GM12878 (cell line): ENCODE data around the gene SSX2IP. TPM values are rescaled to one million over a fixed set of nuclear protein-coding genes. Genes with fewer than 3 reads are reported as not detected.

Experiments used
- ATAC-seq: fragments of 200-7000 bp; cut with Tn5 transposase; 3 replicates; pipeline ENCODE4 v1.9.1; 2020; ENCODE audit warnings: mild to moderate bottlenecking, moderate library complexity
- BruUV-seq: library from RNA; stranded (reverse); fragments of 400-500 nt; replicated peaks from 2 replicates; lab custom pipeline; 2021; lab: Mats Ljungman, UMichigan
- CTCF ChIA-PET: fragments of 300-600 bp; sonication (Branson Sonifier 250); formaldehyde crosslinking; extraction: SDS; loops from one replicate; lab custom pipeline; 2021; ENCODE audit warnings: inconsistent platforms; lab: Yijun Ruan, JAX
- POLR2A ChIA-PET: fragments of 350-600 bp; formaldehyde crosslinking; extraction: SDS; loops from one replicate; lab custom pipeline; 2021; ENCODE audit warnings: inconsistent platforms; lab: Charles Lee
- RAD21 ChIA-PET: fragments of 300-600 bp; sonication (Branson Sonifier 250); formaldehyde crosslinking; loops from one replicate; lab custom pipeline; 2023; ENCODE audit warnings: antibody characterized with exemption; ENCODE audit not compliant: unreplicated experiment; lab: Charles Lee
- SMC1A ChIA-PET: fragments of 300-600 bp; sonication (Branson Sonifier 250); formaldehyde crosslinking; loops from one replicate; lab custom pipeline; 2023; ENCODE audit not compliant: unreplicated experiment, uncharacterized antibody; lab: Charles Lee
- DNase-seq: peaks from one replicate; pipeline ENCODE4 v3.0.0-alpha.2; 2011; ENCODE audit warnings: low read depth, low spot score
- FAIRE-seq: peaks from 3 replicates; lab custom pipeline; 2011; peaks lifted over from hg19 to GRCh38; lab: Jason Lieb, UNC
- H2AFZ ChIP-seq: 2 replicates; pipeline ENCODE4 v1.6.0; 2011; ENCODE audit warnings: low read depth, low read length, control low read depth; ENCODE audit not compliant: control insufficient read depth
- H3K27ac ChIP-seq: 2 replicates; pipeline ENCODE4 v1.5.1; 2011; ENCODE audit warnings: control low read depth; ENCODE audit not compliant: control insufficient read depth, insufficient read depth
- H3K27me3 ChIP-seq, 2 experiments: replicated peaks in 1 of 2; 2 replicates each; pipeline versions ENCODE4 v1.6.0 to v1.6.1; 2011; ENCODE audit warnings: low read length in 1 of 2; ENCODE audit not compliant: control insufficient read depth in 2 of 2, insufficient read depth in 2 of 2
- H3K36me3 ChIP-seq, 2 experiments: 2 replicates each; pipeline ENCODE4 v1.5.1; 2011; ENCODE audit warnings: low read length in 1 of 2; ENCODE audit not compliant: control insufficient read depth in 2 of 2, insufficient read depth in 2 of 2
- H3K4me1 ChIP-seq: 2 replicates; pipeline ENCODE4 v1.6.1; 2011; ENCODE audit warnings: mild to moderate bottlenecking, low read length, moderate library complexity, mixed read lengths; ENCODE audit not compliant: control insufficient read depth, insufficient read depth
- H3K4me2 ChIP-seq: 2 replicates; pipeline ENCODE4 v1.6.0; 2011; ENCODE audit warnings: control low read depth; ENCODE audit not compliant: control insufficient read depth, insufficient read depth
- H3K4me3 ChIP-seq: fragments of 200-600 bp; sonication (generic); 2 replicates; pipeline ENCODE4 v1.5.1; 2016
- H3K79me2 ChIP-seq: 2 replicates; pipeline ENCODE4 v1.6.0; 2011; ENCODE audit warnings: low read length; ENCODE audit not compliant: control insufficient read depth, insufficient read depth
- H3K9ac ChIP-seq: 2 replicates; pipeline ENCODE4 v1.8.0; 2011; ENCODE audit warnings: low read length, control low read depth, mixed read lengths; ENCODE audit not compliant: control insufficient read depth, insufficient read depth
- H3K9me3 ChIP-seq: replicated peaks from 3 replicates; pipeline ENCODE4 v1.5.1; 2011; ENCODE audit warnings: mild to moderate bottlenecking, low read length; ENCODE audit not compliant: control insufficient read depth, insufficient read depth
- H4K20me1 ChIP-seq: 2 replicates; pipeline ENCODE4 v1.6.0; 2011; ENCODE audit not compliant: control insufficient read depth, insufficient read depth
- CHD2 ChIP-seq: IDR thresholded peaks from 2 replicates; pipeline ENCODE4 v1.6.1; 2011; ENCODE audit warnings: low read depth, low read length, improper control_type of control experiment, borderline replicate concordance
- FOS ChIP-seq: IDR thresholded peaks from 3 replicates; pipeline ENCODE4 v1.6.1; 2011; ENCODE audit warnings: borderline replicate concordance; ENCODE audit not compliant: insufficient read length; ENCODE audit errors: extremely low read depth
- GATAD2B ChIP-seq: fragments of 450-650 bp; conservative IDR thresholded peaks from 2 replicates; pipeline ENCODE4 v1.6.1; 2017; ENCODE audit warnings: low read depth, mild to moderate bottlenecking, moderate library complexity
- WGBS: methylation state at CpG from one replicate; pipeline ENCODE4 v1.1.6; 2016; ENCODE audit warnings: low lambda C conversion rate; ENCODE audit not compliant: insufficient replicate concordance, insufficient coverage; ENCODE audit errors: missing lambda C conversion rate; 5-methylcytosine and 5-hydroxymethylcytosine counted together
- in situ Hi-C: fragments of 300-500 bp; cut with MboI; formaldehyde crosslinking; loops from 9 replicates; pipeline ENCODE4 v1.14.3; 2018; ENCODE audit warnings: mixed read lengths
- intact Hi-C: fragments of 100-400 bp; cut with micrococcal nuclease; formaldehyde crosslinking; loops from one replicate; pipeline ENCODE4 v1.14.2; 2022; ENCODE audit not compliant: unreplicated experiment
- polyA plus RNA-seq, 11 experiments: library from polyadenylated mRNA; depleted of rRNA in 4 of 11; unstranded in 6 of 11; stranded (reverse) in 5 of 11; fragments of >200 nt; fragmentation: Nextera tagmentation in 4 of 11; fragmentation: Illumina TruSeq in 1 of 11; extraction: Ambion mirVana in 4 of 11; extraction: Trizol in 1 of 11; gene quantifications; 1 replicate in 1 of 11; 2 replicates in 10 of 11; pipeline versions ENCODE4 v1.2.1 to v1.2.3, GENCODE V29; 2011 to 2016; ENCODE audit warnings: inconsistent platforms in 2 of 11, missing spikeins in 2 of 11, low read depth in 1 of 11
- total RNA-seq, 4 experiments: library from RNA; depleted of rRNA in 3 of 4; stranded (reverse); fragments of >200 nt in 3 of 4; fragmentation: Illumina TruSeq in 1 of 4; extraction: Trizol in 1 of 4; gene quantifications; 2 replicates each; pipeline versions ENCODE4 v1.2.1 to v1.2.3, GENCODE V29; 2013 to 2021
- TF ChIP-seq, protein P1 (sequence below): IDR thresholded peaks from 2 replicates; pipeline ENCODE4 v1.6.1; 2012; ENCODE audit warnings: improper control_type of control experiment, low read depth, low read length; ENCODE audit not compliant: insufficient replicate concordance
- TF ChIP-seq, protein P2 (sequence below): fragments of 450-650 bp; formaldehyde crosslinking; IDR thresholded peaks from 2 replicates; pipeline ENCODE4 v1.4.0; 2020; ENCODE audit warnings: mild to moderate bottlenecking, moderate library complexity

The SSX2IP gene
- total and polyA plus RNA-seq, 10 of the 15 experiments (the other 5 are each of a cell fraction or from before 2014, with no cell fraction given) = 3.3 to 14.0 (median 10.4) TPM

DNA sequence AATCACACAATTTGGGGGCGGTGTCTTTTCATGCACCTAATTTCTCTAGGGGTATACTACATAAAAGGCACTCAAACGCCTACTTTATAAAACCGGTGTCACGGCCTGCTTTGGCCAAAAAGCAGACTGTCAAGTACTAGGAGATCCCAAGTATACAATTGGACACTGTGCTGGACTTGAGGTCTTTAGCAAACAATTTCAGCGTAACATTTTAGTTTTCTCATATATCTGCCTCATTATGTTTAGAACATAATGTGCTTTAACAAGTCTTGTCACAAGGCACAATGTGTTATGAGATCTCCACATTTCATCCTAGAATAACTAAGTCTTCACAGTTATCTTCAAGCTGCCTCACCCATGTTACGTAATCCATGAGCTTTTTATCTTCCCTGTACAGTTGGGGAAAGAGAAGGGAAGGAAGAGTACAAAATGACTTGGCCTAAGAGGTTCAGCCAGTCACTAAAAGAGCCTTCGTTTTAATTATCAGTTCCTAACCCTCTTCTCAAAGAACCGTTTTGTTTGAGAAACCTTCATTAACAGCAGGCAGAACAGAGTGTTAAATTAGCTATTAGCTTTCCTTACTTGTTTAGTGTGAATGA is 1.7 kb downstream of the SSX2IP start:
- in situ Hi-C loops = no loop called here
- POLR2A ChIA-PET = interaction anchor here (1.0 to 4.2 kb wide), 6 partner anchors 10 to 185 kb away, joined by 3 to 15 read pairs (median 5); no protein-coding TSS in a partner anchor
- H3K79me2 ChIP-seq = peaks cover 12% of the 10 kb centered on the region
- H3K36me3 ChIP-seq = no peaks in the 10 kb centered on the region
- intact Hi-C loops = no loop called here
- H3K27ac ChIP-seq = no peak overlapping the region
- peak overlapping the region; percentile 82 for H3K4me2 ChIP-seq
- peaks cover 17% of the 10 kb centered on the region; the same call in 1 of the 2 replicates for H3K4me1 ChIP-seq
- SMC1A ChIA-PET = interaction anchor here (1.0 to 3.8 kb wide), 19 partner anchors 9 to 246 kb away, joined by 3 to 29 read pairs (median 5); partner anchors contain the start of genes GNG5 and SPATA1
- H2AFZ ChIP-seq = no peak overlapping the region; the same call in 1 of the 2 replicates
- no peak overlapping the region for H3K9ac ChIP-seq
- H3K4me3 ChIP-seq = peak overlapping the region; percentile 98; the same call in 1 of the 2 replicates
- TF ChIP-seq CHD2 (no peak), GATAD2B (no peak), FOS (no peak)
- TF ChIP-seq, protein P1, sequence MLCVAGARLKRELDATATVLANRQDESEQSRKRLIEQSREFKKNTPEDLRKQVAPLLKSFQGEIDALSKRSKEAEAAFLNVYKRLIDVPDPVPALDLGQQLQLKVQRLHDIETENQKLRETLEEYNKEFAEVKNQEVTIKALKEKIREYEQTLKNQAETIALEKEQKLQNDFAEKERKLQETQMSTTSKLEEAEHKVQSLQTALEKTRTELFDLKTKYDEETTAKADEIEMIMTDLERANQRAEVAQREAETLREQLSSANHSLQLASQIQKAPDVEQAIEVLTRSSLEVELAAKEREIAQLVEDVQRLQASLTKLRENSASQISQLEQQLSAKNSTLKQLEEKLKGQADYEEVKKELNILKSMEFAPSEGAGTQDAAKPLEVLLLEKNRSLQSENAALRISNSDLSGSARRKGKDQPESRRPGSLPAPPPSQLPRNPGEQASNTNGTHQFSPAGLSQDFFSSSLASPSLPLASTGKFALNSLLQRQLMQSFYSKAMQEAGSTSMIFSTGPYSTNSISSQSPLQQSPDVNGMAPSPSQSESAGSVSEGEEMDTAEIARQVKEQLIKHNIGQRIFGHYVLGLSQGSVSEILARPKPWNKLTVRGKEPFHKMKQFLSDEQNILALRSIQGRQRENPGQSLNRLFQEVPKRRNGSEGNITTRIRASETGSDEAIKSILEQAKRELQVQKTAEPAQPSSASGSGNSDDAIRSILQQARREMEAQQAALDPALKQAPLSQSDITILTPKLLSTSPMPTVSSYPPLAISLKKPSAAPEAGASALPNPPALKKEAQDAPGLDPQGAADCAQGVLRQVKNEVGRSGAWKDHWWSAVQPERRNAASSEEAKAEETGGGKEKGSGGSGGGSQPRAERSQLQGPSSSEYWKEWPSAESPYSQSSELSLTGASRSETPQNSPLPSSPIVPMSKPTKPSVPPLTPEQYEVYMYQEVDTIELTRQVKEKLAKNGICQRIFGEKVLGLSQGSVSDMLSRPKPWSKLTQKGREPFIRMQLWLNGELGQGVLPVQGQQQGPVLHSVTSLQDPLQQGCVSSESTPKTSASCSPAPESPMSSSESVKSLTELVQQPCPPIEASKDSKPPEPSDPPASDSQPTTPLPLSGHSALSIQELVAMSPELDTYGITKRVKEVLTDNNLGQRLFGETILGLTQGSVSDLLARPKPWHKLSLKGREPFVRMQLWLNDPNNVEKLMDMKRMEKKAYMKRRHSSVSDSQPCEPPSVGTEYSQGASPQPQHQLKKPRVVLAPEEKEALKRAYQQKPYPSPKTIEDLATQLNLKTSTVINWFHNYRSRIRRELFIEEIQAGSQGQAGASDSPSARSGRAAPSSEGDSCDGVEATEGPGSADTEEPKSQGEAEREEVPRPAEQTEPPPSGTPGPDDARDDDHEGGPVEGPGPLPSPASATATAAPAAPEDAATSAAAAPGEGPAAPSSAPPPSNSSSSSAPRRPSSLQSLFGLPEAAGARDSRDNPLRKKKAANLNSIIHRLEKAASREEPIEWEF = no peak
- TF ChIP-seq, protein P2, sequence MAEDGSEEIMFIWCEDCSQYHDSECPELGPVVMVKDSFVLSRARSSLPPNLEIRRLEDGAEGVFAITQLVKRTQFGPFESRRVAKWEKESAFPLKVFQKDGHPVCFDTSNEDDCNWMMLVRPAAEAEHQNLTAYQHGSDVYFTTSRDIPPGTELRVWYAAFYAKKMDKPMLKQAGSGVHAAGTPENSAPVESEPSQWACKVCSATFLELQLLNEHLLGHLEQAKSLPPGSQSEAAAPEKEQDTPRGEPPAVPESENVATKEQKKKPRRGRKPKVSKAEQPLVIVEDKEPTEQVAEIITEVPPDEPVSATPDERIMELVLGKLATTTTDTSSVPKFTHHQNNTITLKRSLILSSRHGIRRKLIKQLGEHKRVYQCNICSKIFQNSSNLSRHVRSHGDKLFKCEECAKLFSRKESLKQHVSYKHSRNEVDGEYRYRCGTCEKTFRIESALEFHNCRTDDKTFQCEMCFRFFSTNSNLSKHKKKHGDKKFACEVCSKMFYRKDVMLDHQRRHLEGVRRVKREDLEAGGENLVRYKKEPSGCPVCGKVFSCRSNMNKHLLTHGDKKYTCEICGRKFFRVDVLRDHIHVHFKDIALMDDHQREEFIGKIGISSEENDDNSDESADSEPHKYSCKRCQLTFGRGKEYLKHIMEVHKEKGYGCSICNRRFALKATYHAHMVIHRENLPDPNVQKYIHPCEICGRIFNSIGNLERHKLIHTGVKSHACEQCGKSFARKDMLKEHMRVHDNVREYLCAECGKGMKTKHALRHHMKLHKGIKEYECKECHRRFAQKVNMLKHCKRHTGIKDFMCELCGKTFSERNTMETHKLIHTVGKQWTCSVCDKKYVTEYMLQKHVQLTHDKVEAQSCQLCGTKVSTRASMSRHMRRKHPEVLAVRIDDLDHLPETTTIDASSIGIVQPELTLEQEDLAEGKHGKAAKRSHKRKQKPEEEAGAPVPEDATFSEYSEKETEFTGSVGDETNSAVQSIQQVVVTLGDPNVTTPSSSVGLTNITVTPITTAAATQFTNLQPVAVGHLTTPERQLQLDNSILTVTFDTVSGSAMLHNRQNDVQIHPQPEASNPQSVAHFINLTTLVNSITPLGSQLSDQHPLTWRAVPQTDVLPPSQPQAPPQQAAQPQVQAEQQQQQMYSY (CRISPR knock-in tag) = no peak
- ATAC-seq = no peak
- H3K9me3 ChIP-seq = no peaks in the 10 kb centered on the region
- RAD21 ChIA-PET = interaction anchor here (1.0 to 3.5 kb wide), 8 partner anchors 11 to 65 kb away, joined by 3 to 15 read pairs (median 6); no protein-coding TSS in a partner anchor
- H3K27me3 ChIP-seq = no peaks in the 10 kb centered on the region
- CTCF ChIA-PET = interaction anchor here (0.6 to 4.7 kb wide), 17 partner anchors 9 to 513 kb away, joined by 3 to 52 read pairs (median 3); no protein-coding TSS in a partner anchor
- no peak for FAIRE-seq
- no peaks in the 10 kb centered on the region for H4K20me1 ChIP-seq
- BruUV-seq = no TSS peak
- DNase-seq = no peak
- WGBS = 97% methylated on average over 8 of the region's 8 CpGs
